ENCODE results near the gene NCAM1. TPM values are rescaled to one million over a fixed set of nuclear protein-coding genes. Genes with fewer than 3 reads are reported as not detected.

Gene NCAM1
- total RNA-seq, 2 donors from 2014 or later, result 225 to 229 TPM

GRCh38 chr11:113096648-113097047, 135.4 kb downstream of the NCAM1 start:
- no peaks in the 10 kb centered on the region for H3K27me3 ChIP-seq
- no peak overlapping the region for H3K27ac ChIP-seq
- no peaks in the 10 kb centered on the region for H3K9me3 ChIP-seq
- TF ChIP-seq, protein P1, sequence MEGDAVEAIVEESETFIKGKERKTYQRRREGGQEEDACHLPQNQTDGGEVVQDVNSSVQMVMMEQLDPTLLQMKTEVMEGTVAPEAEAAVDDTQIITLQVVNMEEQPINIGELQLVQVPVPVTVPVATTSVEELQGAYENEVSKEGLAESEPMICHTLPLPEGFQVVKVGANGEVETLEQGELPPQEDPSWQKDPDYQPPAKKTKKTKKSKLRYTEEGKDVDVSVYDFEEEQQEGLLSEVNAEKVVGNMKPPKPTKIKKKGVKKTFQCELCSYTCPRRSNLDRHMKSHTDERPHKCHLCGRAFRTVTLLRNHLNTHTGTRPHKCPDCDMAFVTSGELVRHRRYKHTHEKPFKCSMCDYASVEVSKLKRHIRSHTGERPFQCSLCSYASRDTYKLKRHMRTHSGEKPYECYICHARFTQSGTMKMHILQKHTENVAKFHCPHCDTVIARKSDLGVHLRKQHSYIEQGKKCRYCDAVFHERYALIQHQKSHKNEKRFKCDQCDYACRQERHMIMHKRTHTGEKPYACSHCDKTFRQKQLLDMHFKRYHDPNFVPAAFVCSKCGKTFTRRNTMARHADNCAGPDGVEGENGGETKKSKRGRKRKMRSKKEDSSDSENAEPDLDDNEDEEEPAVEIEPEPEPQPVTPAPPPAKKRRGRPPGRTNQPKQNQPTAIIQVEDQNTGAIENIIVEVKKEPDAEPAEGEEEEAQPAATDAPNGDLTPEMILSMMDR (IDR thresholded peaks at IDR 0.05), result no peak
- no peak overlapping the region for H3K4me3 ChIP-seq
- H3K36me3 ChIP-seq, result no peaks in the 10 kb centered on the region
- peaks cover 0 to 18% of the 10 kb centered on the region in 2 donors for H3K4me1 ChIP-seq
- DNase-seq (ENCODE audit: low spot score), result no peak

- no peaks in the 10 kb centered on the region for H3K27me3 ChIP-seq
- peak overlapping the region; percentile 56 to 83 for H3K27ac ChIP-seq
- DNase-seq (ENCODE audit: low spot score), result no peak
- H3K9me3 ChIP-seq, result no peaks in the 10 kb centered on the region
- no peak overlapping the region for H3K4me3 ChIP-seq
- H3K4me1 ChIP-seq, result peaks cover 0 to 30% of the 10 kb centered on the region in 2 donors
- no peaks in the 10 kb centered on the region for H3K36me3 ChIP-seq
- TF ChIP-seq, protein P1 (IDR thresholded peaks at IDR 0.05), result no peak
Observed at GRCh38 chr11:113103932-113104690, 142.9 kb downstream of the NCAM1 start.

DNA sequence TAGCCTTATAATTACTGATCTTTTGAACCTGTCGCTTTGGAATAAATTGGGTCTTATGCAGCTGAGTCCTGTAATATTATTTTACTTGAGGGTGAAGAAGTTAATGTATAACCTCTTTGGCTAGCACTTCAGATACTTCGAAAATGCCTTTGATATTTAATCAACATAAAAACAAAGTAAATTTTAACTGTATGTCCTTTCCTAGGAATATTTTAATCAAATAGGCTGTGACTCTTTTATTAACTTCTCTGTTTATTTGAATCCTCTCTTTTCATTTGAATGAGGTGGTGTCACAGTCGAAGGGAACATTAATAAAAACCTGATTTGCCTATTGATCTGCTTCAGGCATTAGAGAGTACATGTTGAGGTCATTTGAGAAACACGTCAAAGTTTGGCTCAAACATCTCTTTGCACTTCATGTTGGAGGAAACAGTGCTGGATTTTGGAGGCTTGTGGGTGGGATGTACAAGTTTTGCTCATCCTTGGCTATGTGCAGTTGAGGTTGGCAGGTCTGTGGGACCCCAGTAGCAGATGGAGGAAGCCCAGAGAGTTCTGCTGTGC, 143.6 kb downstream of the NCAM1 start:
- TF ChIP-seq, protein P1 (IDR thresholded peaks at IDR 0.05), result no peak
- H3K27ac ChIP-seq, result peak overlapping the region; percentile 56 to 83
- no peaks in the 10 kb centered on the region for H3K9me3 ChIP-seq
- no peak overlapping the region for H3K4me3 ChIP-seq
- H3K4me1 ChIP-seq, result peaks cover 0 to 30% of the 10 kb centered on the region in 2 donors
- no peaks in the 10 kb centered on the region for H3K36me3 ChIP-seq
- DNase-seq (ENCODE audit: low spot score), result no peak
- H3K27me3 ChIP-seq, result no peaks in the 10 kb centered on the region

- Histone ChIP-seq H3K9me3 (no peaks in the 10 kb centered on the region), H3K4me1 (peaks cover 0 to 36% of the 10 kb centered on the region in 2 donors), H3K36me3 (no peaks in the 10 kb centered on the region), H3K4me3 (no peak overlapping the region), H3K27ac (peak overlapping the region; percentile 56 to 83), H3K27me3 (no peaks in the 10 kb centered on the region)
- TF ChIP-seq, protein P1 (IDR thresholded peaks at IDR 0.05), result no peak
- DNase-seq (ENCODE audit: low spot score), result no peak
Observed at GRCh38 chr11:113105592-113105991, 144.4 kb downstream of the NCAM1 start.

DNA sequence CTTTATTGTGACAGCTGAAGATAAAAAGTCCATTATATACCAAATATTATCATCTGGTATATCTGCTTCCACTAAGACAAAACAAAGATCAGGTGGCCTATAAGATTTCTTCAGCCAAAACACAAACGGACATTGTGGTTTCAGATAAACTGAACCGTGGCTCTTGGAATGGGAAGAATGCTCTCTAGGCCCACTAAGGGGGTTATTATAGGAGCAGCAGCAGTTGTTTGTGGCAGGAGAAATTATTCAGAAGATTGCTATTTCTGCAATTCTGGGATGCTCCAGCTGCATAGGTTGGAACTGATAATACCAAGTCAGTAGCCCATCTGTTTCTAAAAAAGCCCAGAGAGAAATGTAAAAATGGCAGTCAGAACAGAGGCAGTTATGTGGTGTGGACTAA, 145.3 kb downstream of the NCAM1 start:
- H3K36me3 ChIP-seq, result no peaks in the 10 kb centered on the region
- no peak for DNase-seq (ENCODE audit: low spot score)
- H3K27me3 ChIP-seq, result no peaks in the 10 kb centered on the region
- TF ChIP-seq, protein P1 (IDR thresholded peaks at IDR 0.05), result no peak
- H3K4me1 ChIP-seq, result peaks cover 0 to 30% of the 10 kb centered on the region in 2 donors
- no peaks in the 10 kb centered on the region for H3K9me3 ChIP-seq
- H3K27ac ChIP-seq, result peak overlapping the region; percentile 15 to 83
- no peak overlapping the region for H3K4me3 ChIP-seq
